Suppressor macrophage treated with lipopolysaccharide for 1 hour (primary cell): ENCODE measurements around the gene GALNTL6.
"Not testable (repeated sequence)": the region's sequence is repeated elsewhere in the genome, so short reads cannot be mapped to it uniquely, and the experiment has no call there.

Source experiments
- DNase-seq, 3 donors: peaks; one replicate each; pipeline ENCODE4 v3.0.0-alpha.2; 2020 to 2022

Gene GALNTL6

DNA sequence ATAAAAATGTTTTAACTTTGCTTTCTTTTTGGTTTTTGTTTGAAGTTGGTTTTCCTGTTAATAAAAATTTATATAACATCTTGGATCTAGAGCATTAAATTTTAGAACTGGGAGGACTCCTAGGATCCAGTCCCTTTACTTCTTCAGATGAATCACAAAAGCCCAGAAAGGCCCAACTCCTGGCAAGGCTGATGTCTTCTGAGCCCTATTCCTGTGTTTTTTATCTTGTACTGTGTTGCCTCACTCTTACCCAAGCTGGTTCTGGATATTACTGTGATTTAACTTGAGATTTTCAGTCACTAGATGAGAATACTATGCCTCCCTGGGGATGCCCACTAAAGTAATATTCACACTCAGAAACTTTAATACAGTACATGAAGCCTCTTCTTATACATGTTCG lies 1228.3 kb downstream of the GALNTL6 start:
- no peak for DNase-seq

DNA sequence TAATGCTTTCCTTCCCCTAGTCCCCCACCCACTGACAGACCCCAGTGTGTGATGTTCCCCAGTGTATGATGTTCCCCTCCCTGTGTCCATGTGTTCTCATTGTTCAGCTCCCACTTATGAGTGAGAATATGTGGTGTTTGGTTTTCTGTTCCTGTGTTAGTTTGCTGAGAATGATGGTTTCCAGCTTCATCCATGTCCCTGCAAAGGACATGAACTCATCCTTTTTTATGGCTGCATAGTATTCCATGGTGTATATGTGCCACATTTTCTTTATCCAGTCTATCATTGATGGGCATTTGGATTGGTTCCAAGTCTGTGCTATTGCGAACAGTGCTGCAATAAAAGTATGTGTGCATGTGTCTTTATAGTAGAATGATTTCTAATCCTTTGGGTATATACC lies 1228.9 kb downstream of the GALNTL6 start:
- not testable (repeated sequence) for DNase-seq

DNA sequence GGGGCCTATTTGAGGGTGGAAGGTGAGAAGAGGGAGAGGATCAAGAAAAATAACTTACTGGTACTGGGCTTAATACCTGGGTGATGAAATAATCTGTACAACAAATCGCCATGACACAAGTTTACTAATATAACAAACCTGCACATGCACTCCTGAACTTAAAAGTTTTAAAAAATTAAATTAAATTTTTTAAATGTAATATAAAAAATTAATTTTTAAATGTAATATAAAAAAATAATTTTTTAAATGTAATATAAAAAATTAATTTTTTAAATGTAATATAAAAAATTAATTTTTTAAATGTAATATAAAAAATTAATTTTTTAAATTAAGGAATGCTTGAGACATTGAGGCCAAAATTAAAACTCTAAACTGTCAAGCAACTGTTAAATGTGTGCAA lies 1231.1 kb downstream of the GALNTL6 start:
- no peak for DNase-seq

DNA sequence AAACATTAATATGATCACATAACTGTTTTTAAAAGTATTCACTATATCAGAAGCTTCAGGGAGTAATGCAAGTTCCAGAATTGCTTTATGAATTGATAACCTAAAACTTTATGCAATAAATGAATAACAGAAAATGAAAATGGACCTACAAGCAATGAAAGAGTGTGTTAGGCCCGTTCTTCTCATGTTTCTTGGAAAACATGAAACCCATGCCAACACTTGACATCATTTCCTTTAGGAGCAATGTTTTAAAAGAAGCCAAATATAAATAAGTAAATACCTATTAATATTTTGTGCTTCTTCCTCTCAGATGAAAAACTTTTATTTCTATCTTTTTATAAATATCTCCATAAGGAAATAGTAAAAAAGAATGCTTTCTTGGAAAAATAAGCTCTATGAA lies 1232.4 kb downstream of the GALNTL6 start:
- DNase-seq: no peak

DNA sequence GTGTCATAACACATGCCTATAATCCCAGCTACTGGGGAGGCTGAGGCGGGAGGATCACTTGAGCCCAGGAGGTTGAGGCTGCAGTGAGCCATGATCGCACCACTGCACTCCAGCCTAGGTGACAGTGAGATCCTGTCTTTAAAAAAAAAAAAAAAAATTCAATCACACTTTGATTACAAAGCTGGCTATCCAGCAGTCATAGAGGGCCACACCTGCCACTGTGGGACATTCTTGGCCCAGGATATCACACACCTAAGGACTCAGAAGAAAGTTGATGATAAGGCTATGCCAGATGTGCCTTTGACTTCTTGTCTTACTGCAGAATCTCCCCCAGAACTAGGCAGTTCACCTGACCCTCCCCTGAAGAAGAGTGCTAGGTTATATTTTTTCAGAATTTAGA lies 1232.9 kb downstream of the GALNTL6 start:
- DNase-seq: no peak

DNA sequence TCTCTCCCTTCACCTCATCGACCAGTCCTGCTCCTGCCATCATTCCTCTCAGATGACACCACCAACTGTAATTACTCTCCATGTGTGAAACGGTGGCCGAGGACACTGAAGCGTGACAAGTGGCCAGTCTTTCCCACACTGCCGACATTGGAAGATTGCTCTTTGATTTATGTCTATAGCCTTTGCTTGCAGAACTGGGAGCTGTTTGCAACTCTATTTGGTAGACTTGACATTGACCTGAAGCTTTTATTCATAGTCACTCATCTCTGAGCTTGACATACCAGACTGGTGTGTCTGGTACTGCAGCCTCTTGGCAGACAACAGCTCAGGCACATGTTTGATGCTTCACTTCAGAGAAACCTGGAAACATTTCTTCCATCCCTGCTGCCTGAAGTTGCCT lies 1233.6 kb downstream of the GALNTL6 start:
- no peak for DNase-seq

DNA sequence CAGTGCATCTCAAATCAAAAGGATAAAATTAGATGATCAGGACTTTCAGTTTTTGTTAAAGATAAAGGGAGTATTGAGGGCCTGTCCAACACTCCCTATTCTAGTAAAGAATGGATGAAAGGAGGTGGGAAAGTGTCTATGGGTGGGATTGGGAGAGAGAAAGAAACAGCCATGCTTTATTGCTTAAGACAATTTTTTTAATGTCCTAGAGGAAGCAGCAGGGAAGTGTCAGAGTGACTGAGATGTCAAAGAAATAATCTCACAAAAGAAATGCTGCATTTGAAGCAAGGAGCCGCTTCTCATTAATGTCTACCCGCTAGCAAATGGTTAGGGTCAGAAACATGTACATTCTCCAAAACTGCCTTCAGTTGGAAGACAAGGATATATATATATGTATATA lies 1238.0 kb downstream of the GALNTL6 start:
- no peak for DNase-seq

DNA sequence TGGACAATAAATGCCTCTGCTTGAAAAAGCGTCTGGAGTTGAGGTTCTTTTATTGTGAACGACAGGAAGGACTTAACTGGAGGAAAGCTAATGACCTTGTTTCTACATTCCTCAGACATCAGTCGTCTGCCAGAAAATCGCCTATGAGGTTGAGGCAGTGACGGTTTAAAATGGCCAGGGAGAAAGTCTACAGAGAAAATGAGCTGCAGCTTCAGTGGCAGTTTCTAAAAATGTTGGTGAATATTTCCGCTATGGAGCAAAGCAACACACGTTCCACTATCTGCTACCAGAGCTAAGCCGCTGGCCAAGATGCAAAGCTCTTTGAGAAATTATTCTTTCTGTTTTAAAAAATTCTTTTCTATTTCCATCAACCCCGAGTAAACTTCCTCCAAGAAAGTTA lies 1238.5 kb downstream of the GALNTL6 start:
- DNase-seq: no peak

DNA sequence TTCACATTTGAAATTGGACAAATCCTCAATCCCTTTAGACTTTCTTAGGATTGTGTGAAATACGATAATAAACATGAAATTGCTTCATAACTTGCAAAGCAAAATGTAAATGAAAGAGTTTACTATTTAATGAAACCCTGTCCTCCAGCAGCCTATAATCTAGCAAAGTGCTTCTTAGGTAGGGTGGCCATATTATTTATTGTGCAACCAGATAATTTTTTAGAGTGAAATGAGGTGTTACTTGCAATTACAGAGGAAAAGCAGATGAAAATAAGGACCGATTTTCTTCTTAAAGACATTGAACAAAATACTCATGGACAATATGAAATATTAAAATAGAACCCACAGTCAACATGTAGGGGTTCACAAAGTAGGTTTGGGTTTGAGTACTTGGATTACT lies 1239.2 kb downstream of the GALNTL6 start:
- DNase-seq: no peak

DNA sequence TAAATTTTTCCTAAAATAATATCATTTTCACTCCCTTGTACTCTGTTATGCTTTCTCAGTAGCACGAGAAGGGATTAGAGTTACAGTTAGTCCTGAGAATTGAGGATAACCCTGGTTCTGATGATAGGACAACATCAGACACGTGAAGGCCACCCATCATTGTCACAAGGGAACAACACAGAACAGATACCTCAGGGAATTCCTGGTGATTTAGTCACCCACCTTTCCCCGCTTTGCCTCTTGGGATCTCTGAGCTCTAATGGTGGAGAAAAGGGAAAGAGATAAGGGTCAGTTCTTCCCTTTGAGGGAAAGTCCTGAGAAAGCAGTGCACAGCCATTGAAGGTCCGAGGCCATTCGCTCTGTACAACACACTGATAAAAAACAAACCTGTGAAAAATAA lies 1243.1 kb downstream of the GALNTL6 start:
- DNase-seq: no peak

DNA sequence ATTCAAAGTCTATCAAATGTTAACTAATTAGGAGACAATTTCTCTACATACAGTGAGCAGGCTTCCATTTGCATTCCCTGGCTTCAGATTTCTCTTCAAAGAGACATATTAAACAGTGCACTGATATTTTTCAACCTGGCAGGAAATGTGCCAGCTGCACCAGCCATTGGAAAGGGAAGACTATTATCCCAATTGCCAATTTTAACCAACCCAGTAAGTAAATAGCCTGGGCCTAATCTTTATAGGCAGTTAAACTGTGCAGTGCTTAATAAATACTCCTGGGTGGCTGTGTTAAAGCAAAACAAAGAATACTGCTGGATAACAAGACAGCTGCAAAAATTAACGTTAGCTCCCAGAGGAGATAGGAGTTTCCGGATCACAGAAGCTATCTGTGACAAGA lies 1243.5 kb downstream of the GALNTL6 start:
- DNase-seq: no peak

DNA sequence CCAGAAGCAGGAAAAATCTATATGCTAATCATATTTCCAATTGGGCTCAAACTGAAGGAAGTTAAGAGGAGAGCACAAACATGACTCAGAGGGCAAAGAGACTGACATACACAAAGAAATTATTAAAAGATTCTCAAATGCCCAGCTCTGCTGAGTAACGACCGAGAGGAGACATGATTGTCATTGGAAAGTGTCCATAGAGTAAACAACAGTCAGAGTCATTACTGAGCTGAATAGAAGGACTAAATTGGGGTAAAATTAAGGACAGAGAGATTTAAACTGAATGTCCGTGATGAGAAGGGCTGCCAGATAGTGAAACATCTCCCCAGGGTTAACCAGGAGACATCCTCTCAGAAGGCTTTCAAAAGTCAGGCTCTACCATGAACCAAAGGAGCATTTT lies 1244.2 kb downstream of the GALNTL6 start:
- DNase-seq: no peak

DNA sequence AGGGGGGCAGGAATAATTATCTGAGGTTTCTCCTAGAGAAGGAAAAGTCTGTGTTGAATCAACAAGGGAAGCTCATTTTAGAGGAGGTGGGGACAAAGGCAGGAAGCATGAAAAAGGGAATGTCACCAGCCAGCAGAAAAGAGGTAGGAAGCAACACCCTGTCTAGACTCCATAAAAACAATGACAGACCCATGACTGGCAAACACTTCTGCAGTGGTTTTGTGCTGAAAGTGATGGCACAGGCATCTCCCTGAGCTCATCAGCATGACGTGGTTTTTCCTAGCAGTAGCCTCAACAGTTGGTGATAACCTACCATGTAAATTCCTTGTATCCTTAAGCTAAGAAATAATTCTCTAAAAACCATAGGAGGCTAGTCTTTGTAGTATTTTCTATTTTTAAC lies 1244.7 kb downstream of the GALNTL6 start:
- DNase-seq: no peak

DNA sequence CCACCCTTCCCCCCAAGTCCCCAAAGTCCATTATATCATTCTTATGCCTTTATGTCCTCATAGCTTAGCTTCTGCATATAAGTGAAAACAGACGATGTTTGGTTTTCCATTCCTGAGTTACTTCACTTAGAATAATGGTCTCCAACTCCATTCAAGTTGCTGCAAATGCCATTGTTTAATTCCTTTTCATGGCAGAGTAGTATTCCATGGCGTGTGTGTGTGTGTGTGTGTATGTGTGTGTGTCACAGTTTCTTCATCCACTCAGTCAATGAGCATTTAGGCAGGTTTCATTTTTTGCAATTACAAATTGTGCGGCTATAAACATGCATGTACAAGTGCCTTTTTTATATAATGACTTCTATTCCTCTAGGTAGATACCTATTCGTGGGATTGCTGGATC lies 1248.0 kb downstream of the GALNTL6 start:
- DNase-seq: no peak

DNA sequence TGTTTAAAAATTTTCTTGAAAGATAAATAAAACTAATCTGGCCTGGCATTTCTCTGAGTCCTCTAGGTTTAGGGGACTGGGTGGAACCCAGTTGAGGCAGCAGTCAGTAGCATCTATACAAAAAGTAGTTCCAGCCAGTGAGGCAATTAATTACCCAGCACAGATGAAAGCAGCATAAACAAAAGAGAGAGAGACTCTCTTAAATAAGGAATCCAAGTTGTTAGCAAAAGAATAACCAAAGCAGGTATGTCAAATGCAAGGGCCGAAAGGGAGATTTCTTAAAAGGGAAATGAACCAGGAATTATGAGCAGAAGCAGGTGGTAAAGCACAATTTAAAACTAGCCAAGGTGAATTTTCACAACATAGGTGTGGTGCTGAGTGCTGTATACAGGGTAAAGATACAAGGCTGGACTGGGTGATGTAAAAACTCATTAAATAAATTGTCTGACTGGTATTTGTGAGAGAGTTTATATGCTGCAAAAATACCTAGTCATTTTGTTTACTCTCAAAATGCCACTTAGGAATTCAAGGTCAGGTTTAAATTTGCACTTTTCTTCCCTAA lies 1260.8 kb downstream of the GALNTL6 start:
- no peak for DNase-seq

DNA sequence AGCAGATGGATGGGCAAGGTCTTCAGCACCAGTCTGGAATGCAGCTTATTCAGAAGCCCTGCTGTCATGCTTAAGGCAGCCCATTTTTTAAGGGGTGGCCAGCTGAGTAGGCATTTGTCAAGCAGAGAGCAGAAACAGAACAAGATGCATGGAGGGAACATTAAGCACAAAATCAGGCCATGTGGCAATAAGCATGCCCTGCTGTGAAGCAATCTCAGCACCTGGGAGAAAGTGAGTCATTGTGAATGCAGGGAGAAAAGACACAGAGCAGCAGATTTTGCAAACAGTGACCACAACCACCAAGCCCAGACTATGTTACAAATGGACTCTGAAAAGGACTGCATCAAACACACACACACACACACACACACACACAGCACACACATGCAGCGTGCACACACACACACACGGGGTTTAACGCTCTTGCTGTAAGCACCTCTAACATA lies 1261.3 kb downstream of the GALNTL6 start:
- DNase-seq: peak in 2 of 3 donors; percentile 3 to 5

DNA sequence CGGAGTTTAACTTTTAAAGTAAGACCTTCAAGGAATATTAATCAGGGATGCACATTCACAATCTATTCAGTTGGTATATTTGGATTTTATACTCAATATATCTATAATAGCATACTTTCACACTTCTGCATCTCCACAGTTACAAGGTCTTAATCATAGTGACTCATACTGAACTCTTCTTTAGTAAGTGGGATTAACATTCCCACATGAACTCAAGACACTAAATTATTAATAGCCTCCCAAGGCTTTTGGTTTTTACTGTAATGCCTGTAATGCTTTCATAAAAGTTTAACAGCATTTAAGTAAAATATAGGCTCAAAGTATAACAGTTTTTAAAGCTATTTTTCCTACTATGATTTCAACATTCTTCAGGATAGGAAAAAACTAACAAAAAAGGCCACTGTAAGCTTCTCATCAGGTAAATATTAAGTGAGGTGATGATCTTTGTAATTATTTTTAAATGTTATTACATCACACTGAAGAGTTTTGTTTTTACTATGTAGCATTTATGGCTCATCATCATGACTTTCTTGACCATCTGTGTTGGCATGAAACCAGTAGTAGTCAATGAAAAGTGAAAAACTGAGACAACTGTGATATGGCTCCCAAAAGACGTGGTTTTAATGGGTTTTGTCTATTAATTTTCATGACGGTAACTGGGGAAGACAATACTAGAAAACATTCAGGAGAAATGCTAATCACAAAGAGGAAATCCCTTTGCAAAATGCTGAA lies 1263.9 kb downstream of the GALNTL6 start:
- peak in 2 of 3 donors; percentile 15 to 25 for DNase-seq

DNA sequence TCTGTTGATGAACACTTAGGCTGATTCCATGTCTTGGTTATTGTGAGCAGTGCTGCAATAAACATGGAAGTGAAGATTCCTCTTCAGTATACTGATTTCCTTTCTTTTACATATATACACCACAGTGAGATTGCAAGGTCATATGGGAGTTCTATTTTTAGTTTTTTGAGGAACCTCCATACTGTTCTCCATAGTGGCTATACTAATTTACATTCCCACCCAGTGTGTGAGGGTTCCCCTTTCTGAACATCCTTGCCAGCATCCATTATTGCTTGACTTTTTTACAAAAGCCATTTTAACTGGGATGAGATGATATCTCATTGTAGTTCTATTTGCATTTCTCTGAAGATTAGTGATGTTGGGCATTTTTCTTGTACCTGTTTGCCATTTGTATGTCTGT lies 1274.9 kb downstream of the GALNTL6 start:
- peak; percentile 20 to 42 (median 33) for DNase-seq
